Neural cell (in vitro differentiated cells): Measurements from ENCODE around the gene AJUBA. TPM values are rescaled to one million over a fixed set of nuclear protein-coding genes. Genes with fewer than 3 reads are reported as not detected.

Experiments used
- H2AFZ ChIP-seq: fragments of 200-600, 300-800 bp; sonication (generic), shearing (Covaris generic); 2 replicates; pipeline ENCODE4 v1.6.0; 2014; ENCODE audit warnings: low read depth, mild to moderate bottlenecking, antibody characterized with exemption, low read length, moderate library complexity
- H3F3A ChIP-seq: fragments of 200-600 bp; shearing (Covaris generic); 2 replicates; pipeline ENCODE4 v1.6.1; 2016; ENCODE audit warnings: mild to moderate bottlenecking, moderate library complexity, mixed read lengths, antibody characterized with exemption, low read length; ENCODE audit not compliant: insufficient read depth, poor library complexity, severe bottlenecking
- H3K27ac ChIP-seq: fragments of 200-600, 300-800 bp; sonication (generic), shearing (Covaris generic); 2 replicates; pipeline ENCODE4 v1.5.1; 2014; ENCODE audit warnings: mild to moderate bottlenecking, low read length, moderate library complexity
- H3K27me3 ChIP-seq: fragments of 300-800, 200-600 bp; sonication (generic), shearing (Covaris generic); 2 replicates; pipeline ENCODE4 v1.6.0; 2014; ENCODE audit warnings: mild to moderate bottlenecking, low read depth, low read length, moderate library complexity; ENCODE audit not compliant: insufficient read depth
- H3K36me3 ChIP-seq: fragments of 300-800, 200-600 bp; sonication (generic), shearing (Covaris generic); 2 replicates; pipeline ENCODE4 v1.5.1; 2014; ENCODE audit warnings: mild to moderate bottlenecking, antibody characterized with exemption, low read length, moderate library complexity; ENCODE audit not compliant: insufficient read depth
- H3K4me2 ChIP-seq: fragments of 300-800, 200-600 bp; sonication (generic), shearing (Covaris generic); 2 replicates; pipeline ENCODE4 v1.6.0; 2014; ENCODE audit warnings: mild to moderate bottlenecking, low read length
- H3K4me3 ChIP-seq: fragments of 300-800, 200-600 bp; sonication (generic), shearing (Covaris generic); 2 replicates; pipeline ENCODE4 v1.5.1; 2014; ENCODE audit warnings: mild to moderate bottlenecking, low read length, moderate library complexity
- H3K79me2 ChIP-seq: fragments of 200-600 bp; shearing (Covaris generic); replicated peaks from 2 replicates; pipeline ENCODE4 v1.6.0; 2014; ENCODE audit warnings: mild to moderate bottlenecking, low read length, moderate library complexity; ENCODE audit not compliant: insufficient read depth
- H3K9ac ChIP-seq: fragments of 300-800, 200-600 bp; sonication (generic), shearing (Covaris generic); 2 replicates; pipeline ENCODE4 v1.6.1; 2016; ENCODE audit warnings: mild to moderate bottlenecking, low read length, mixed read lengths
- H3K9me2 ChIP-seq: fragments of 200-600 bp; shearing (Covaris generic); 2 replicates; pipeline ENCODE4 v1.6.1; 2016; ENCODE audit warnings: mild to moderate bottlenecking, low read length, mixed read lengths; ENCODE audit not compliant: insufficient read depth
- H3K9me3 ChIP-seq: fragments of 200-600, 300-800 bp; sonication (generic), shearing (Covaris generic); 2 replicates; pipeline ENCODE4 v1.6.1; 2016; ENCODE audit warnings: mild to moderate bottlenecking, mixed run types, low read length, moderate library complexity, mixed read lengths
- H4K20me1 ChIP-seq: fragments of 200-600 bp; shearing (Covaris generic); 2 replicates; pipeline ENCODE4 v1.6.1; 2016; ENCODE audit warnings: mild to moderate bottlenecking, mixed run types; ENCODE audit not compliant: insufficient read depth
- EP300 ChIP-seq: fragments of 450-650 bp; conservative IDR thresholded peaks from 2 replicates; pipeline ENCODE4 v1.6.1; 2014; ENCODE audit warnings: antibody characterized with exemption, mild to moderate bottlenecking, moderate library complexity; ENCODE audit not compliant: poor library complexity, severe bottlenecking
- EZH2 ChIP-seq: fragments of 200-600, 300-800 bp; shearing (Covaris generic), sonication (generic); IDR thresholded peaks from 2 replicates; pipeline ENCODE4 v1.6.1; 2014; ENCODE audit warnings: antibody characterized with exemption, low read length, borderline replicate concordance, mild to moderate bottlenecking; ENCODE audit not compliant: insufficient read depth, poor library complexity, severe bottlenecking
- MXI1 ChIP-seq: fragments of 450-650 bp; conservative IDR thresholded peaks from 2 replicates; pipeline ENCODE4 v1.6.1; 2014; ENCODE audit warnings: antibody characterized with exemption, mild to moderate bottlenecking; ENCODE audit not compliant: poor library complexity, severe bottlenecking
- POLR2AphosphoS5 ChIP-seq: IDR thresholded peaks from 2 replicates; pipeline ENCODE4 v1.6.1; 2012
- RAD21 ChIP-seq: fragments of 450-650 bp; conservative IDR thresholded peaks from 2 replicates; pipeline ENCODE4 v1.6.1; 2014; ENCODE audit warnings: antibody characterized with exemption, mild to moderate bottlenecking, moderate library complexity
- REST ChIP-seq: IDR thresholded peaks from 2 replicates; pipeline ENCODE4 v1.6.1; 2012; ENCODE audit warnings: borderline replicate concordance
- SMC3 ChIP-seq: fragments of 450-650 bp; conservative IDR thresholded peaks from 2 replicates; pipeline ENCODE4 v1.6.1; 2014; ENCODE audit warnings: antibody characterized with exemption, mild to moderate bottlenecking, moderate library complexity; ENCODE audit not compliant: poor library complexity
- TAF1 ChIP-seq: IDR thresholded peaks from 2 replicates; pipeline ENCODE4 v1.6.1; 2012; ENCODE audit warnings: low read depth
- polyA plus RNA-seq: library from polyadenylated mRNA; depleted of rRNA; stranded (reverse); fragments of >200 nt; gene quantifications from 2 replicates; pipeline ENCODE4 v1.2.3, GENCODE V29; 2014
- TF ChIP-seq, protein P1 (sequence below): fragments of 450-650 bp; IDR thresholded peaks from 2 replicates; pipeline ENCODE4 v1.5.1; 2014; ENCODE audit warnings: antibody characterized with exemption, mild to moderate bottlenecking, moderate library complexity; ENCODE audit not compliant: poor library complexity, severe bottlenecking

AJUBA gene
- polyA plus RNA-seq, 1 donor from 2014 or later: 1.9 TPM

DNA sequence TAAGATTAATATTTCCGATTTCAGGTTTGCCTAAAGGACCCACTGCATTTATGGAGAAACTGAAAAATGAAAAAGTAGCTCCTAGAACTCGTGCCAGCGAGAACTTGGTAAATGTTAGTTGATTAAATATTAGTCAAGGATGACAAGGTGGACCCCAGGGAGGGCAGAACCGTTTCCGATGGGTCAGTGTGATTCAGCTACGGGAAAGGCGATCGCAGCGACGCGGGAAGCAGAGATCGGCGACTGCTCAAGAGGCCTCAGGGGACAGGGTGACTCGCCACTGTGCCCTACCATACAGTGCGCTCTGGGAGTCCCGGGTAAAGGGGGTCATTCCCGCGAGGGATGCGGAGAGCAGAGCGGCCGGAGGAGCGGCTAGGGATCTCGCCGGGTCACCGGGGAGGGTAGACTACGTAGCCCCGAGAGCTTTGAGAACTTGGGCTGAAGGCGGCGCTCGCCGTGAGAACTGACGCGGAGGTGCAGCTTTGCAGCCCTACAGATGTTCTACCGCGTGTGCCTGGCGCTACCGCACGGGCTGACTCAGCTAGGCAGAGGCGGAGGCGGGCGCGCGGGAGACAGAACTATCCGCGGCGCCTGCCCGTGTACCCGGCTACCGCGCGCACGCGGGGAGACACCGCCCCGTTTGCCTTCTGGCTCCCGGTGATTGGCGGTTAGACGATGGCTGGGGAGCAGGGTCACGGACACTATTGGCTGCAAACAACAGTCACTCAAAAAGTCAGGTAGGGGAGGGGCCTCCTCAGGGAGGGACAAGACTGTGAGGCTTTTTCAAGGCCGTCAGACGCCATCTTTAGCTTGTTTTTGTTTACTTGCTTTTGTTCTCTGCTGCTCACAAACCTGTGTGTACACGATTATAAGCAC lies 24.4 kb upstream of the AJUBA start:
- TF ChIP-seq REST (peak; percentile 91), MXI1 (peak; percentile 87), TAF1 (peak; percentile 80), EZH2 (no peak), SMC3 (peak; percentile 53), RAD21 (no peak), POLR2AphosphoS5 (peak; percentile 92), EP300 (peak; percentile 72)
- TF ChIP-seq, protein P1, sequence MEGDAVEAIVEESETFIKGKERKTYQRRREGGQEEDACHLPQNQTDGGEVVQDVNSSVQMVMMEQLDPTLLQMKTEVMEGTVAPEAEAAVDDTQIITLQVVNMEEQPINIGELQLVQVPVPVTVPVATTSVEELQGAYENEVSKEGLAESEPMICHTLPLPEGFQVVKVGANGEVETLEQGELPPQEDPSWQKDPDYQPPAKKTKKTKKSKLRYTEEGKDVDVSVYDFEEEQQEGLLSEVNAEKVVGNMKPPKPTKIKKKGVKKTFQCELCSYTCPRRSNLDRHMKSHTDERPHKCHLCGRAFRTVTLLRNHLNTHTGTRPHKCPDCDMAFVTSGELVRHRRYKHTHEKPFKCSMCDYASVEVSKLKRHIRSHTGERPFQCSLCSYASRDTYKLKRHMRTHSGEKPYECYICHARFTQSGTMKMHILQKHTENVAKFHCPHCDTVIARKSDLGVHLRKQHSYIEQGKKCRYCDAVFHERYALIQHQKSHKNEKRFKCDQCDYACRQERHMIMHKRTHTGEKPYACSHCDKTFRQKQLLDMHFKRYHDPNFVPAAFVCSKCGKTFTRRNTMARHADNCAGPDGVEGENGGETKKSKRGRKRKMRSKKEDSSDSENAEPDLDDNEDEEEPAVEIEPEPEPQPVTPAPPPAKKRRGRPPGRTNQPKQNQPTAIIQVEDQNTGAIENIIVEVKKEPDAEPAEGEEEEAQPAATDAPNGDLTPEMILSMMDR: peak; percentile 67
- H3K27ac ChIP-seq: peak overlapping the region; percentile 96
- no peaks in the 10 kb centered on the region for H4K20me1 ChIP-seq
- peaks cover 4% of the 10 kb centered on the region for H3F3A ChIP-seq
- no peaks in the 10 kb centered on the region for H3K27me3 ChIP-seq
- H2AFZ ChIP-seq: peak overlapping the region; percentile 75
- H3K9ac ChIP-seq: peak overlapping the region; percentile 85
- peak overlapping the region; percentile 93 for H3K4me2 ChIP-seq
- peaks cover 6% of the 10 kb centered on the region for H3K79me2 ChIP-seq
- H3K9me2 ChIP-seq: no peaks in the 10 kb centered on the region
- no peaks in the 10 kb centered on the region for H3K9me3 ChIP-seq
- H3K36me3 ChIP-seq: no peaks in the 10 kb centered on the region
- peak overlapping the region; percentile 87 for H3K4me3 ChIP-seq

GRCh38 chr14:23006188-23006534 lies 23.8 kb upstream of the AJUBA start:
- TF ChIP-seq EP300: no peak
- no peak for TF ChIP-seq REST
- TF ChIP-seq MXI1: no peak
- TF ChIP-seq EZH2: no peak
- TF ChIP-seq RAD21: no peak
- no peaks in the 10 kb centered on the region for H3K9me2 ChIP-seq
- peak overlapping the region; percentile 93 for H3K4me2 ChIP-seq
- peaks cover 6% of the 10 kb centered on the region for H3K79me2 ChIP-seq
- H3K4me3 ChIP-seq: peak overlapping the region; percentile 87
- H3K9me3 ChIP-seq: no peaks in the 10 kb centered on the region
- no peaks in the 10 kb centered on the region for H3K36me3 ChIP-seq
- H2AFZ ChIP-seq: no peak overlapping the region
- no peaks in the 10 kb centered on the region for H3K27me3 ChIP-seq
- H4K20me1 ChIP-seq: no peaks in the 10 kb centered on the region
- peak overlapping the region; percentile 96 for H3K27ac ChIP-seq
- peaks cover 4% of the 10 kb centered on the region for H3F3A ChIP-seq
- H3K9ac ChIP-seq: peak overlapping the region; percentile 85
